ENCODE data around the gene TDRD7. TPM values are rescaled to one million over a fixed set of nuclear protein-coding genes. Genes with fewer than 3 reads are reported as not detected.

The TDRD7 gene
- total and polyA plus RNA-seq, 2 of the 13 experiments (the other 11 are each of a cell fraction or from before 2014, with no cell fraction given), result 9.8 to 15.5 TPM

- TF ChIP-seq AHDC1 (CRISPR knock-in tag; IDR thresholded peaks at IDR 0.05; ENCODE audit: borderline replicate concordance), result 0 out of 2 replicates have a peak, but pooled peaks have one; percentile 30
- no peak for TF ChIP-seq ZBTB8A (CRISPR knock-in tag; IDR thresholded peaks at IDR 0.05; ENCODE audit: borderline replicate concordance, low read depth)
- TF ChIP-seq ZNF546 (CRISPR knock-in tag; conservative IDR thresholded peaks at IDR 0.05), result no peak
- no peak for TF ChIP-seq PHF21A (CRISPR knock-in tag; IDR thresholded peaks at IDR 0.05)
- TF ChIP-seq HOMEZ (CRISPR knock-in tag; IDR thresholded peaks at IDR 0.05; ENCODE audit: low read depth), result peak; percentile 48; the same call in 1 of the 2 replicates
- TF ChIP-seq SAP130 (CRISPR knock-in tag; IDR thresholded peaks at IDR 0.05; ENCODE audit: low read depth), result 0 out of 2 replicates have a peak, but pooled peaks have one; percentile 18
- TF ChIP-seq FOSL1 (CRISPR knock-in tag; IDR thresholded peaks at IDR 0.05; ENCODE audit: borderline replicate concordance), result peak; percentile 22; the same call in 1 of the 2 replicates
- peak; percentile 59 for TF ChIP-seq FOSL2 (CRISPR knock-in tag; IDR thresholded peaks at IDR 0.05)
- no peak for TF ChIP-seq ZNF567 (CRISPR knock-in tag; IDR thresholded peaks at IDR 0.05; ENCODE audit: borderline replicate concordance)
- no peak for TF ChIP-seq SOX13 (IDR thresholded peaks at IDR 0.05)
- TF ChIP-seq SOX13 (CRISPR knock-in tag; conservative IDR thresholded peaks at IDR 0.05 in 1 of 2, IDR thresholded peaks at IDR 0.05 in 1 of 2), result peak in 1 of 2 experiments; percentile 30; a peak in 1 of 4 replicates
- no peak for TF ChIP-seq SPEN (CRISPR knock-in tag; IDR thresholded peaks at IDR 0.05; ENCODE audit: low read depth)
Measured at GRCh38 chr9:97419309-97419867, 7.5 kb downstream of the TDRD7 start (continued).

Data from HepG2 (cell line).